Neural cell (in vitro differentiated cells): ENCODE measurements around the gene EXOC4. TPM values are rescaled to one million over a fixed set of nuclear protein-coding genes. Genes with fewer than 3 reads are reported as not detected.

Experiments
- H2AFZ ChIP-seq: fragments of 200-600, 300-800 bp; sonication (generic), shearing (Covaris generic); 2 replicates; pipeline ENCODE4 v1.6.0; 2014; ENCODE audit warnings: low read depth, mild to moderate bottlenecking, antibody characterized with exemption, low read length, moderate library complexity
- H3F3A ChIP-seq: fragments of 200-600 bp; shearing (Covaris generic); 2 replicates; pipeline ENCODE4 v1.6.1; 2016; ENCODE audit warnings: mild to moderate bottlenecking, moderate library complexity, mixed read lengths, antibody characterized with exemption, low read length; ENCODE audit not compliant: insufficient read depth, poor library complexity, severe bottlenecking
- H3K27ac ChIP-seq: fragments of 200-600, 300-800 bp; sonication (generic), shearing (Covaris generic); 2 replicates; pipeline ENCODE4 v1.5.1; 2014; ENCODE audit warnings: mild to moderate bottlenecking, low read length, moderate library complexity
- H3K27me3 ChIP-seq: fragments of 300-800, 200-600 bp; sonication (generic), shearing (Covaris generic); 2 replicates; pipeline ENCODE4 v1.6.0; 2014; ENCODE audit warnings: mild to moderate bottlenecking, low read depth, low read length, moderate library complexity; ENCODE audit not compliant: insufficient read depth
- H3K36me3 ChIP-seq: fragments of 300-800, 200-600 bp; sonication (generic), shearing (Covaris generic); 2 replicates; pipeline ENCODE4 v1.5.1; 2014; ENCODE audit warnings: mild to moderate bottlenecking, antibody characterized with exemption, low read length, moderate library complexity; ENCODE audit not compliant: insufficient read depth
- H3K4me2 ChIP-seq: fragments of 300-800, 200-600 bp; sonication (generic), shearing (Covaris generic); 2 replicates; pipeline ENCODE4 v1.6.0; 2014; ENCODE audit warnings: mild to moderate bottlenecking, low read length
- H3K4me3 ChIP-seq: fragments of 300-800, 200-600 bp; sonication (generic), shearing (Covaris generic); 2 replicates; pipeline ENCODE4 v1.5.1; 2014; ENCODE audit warnings: mild to moderate bottlenecking, low read length, moderate library complexity
- H3K79me2 ChIP-seq: fragments of 200-600 bp; shearing (Covaris generic); replicated peaks from 2 replicates; pipeline ENCODE4 v1.6.0; 2014; ENCODE audit warnings: mild to moderate bottlenecking, low read length, moderate library complexity; ENCODE audit not compliant: insufficient read depth
- H3K9ac ChIP-seq: fragments of 300-800, 200-600 bp; sonication (generic), shearing (Covaris generic); 2 replicates; pipeline ENCODE4 v1.6.1; 2016; ENCODE audit warnings: mild to moderate bottlenecking, low read length, mixed read lengths
- H3K9me2 ChIP-seq: fragments of 200-600 bp; shearing (Covaris generic); 2 replicates; pipeline ENCODE4 v1.6.1; 2016; ENCODE audit warnings: mild to moderate bottlenecking, low read length, mixed read lengths; ENCODE audit not compliant: insufficient read depth
- H3K9me3 ChIP-seq: fragments of 200-600, 300-800 bp; sonication (generic), shearing (Covaris generic); 2 replicates; pipeline ENCODE4 v1.6.1; 2016; ENCODE audit warnings: mild to moderate bottlenecking, mixed run types, low read length, moderate library complexity, mixed read lengths
- H4K20me1 ChIP-seq: fragments of 200-600 bp; shearing (Covaris generic); 2 replicates; pipeline ENCODE4 v1.6.1; 2016; ENCODE audit warnings: mild to moderate bottlenecking, mixed run types; ENCODE audit not compliant: insufficient read depth
- CTCF ChIP-seq: fragments of 450-650 bp; IDR thresholded peaks from 2 replicates; pipeline ENCODE4 v1.5.1; 2014; ENCODE audit warnings: antibody characterized with exemption, mild to moderate bottlenecking, moderate library complexity; ENCODE audit not compliant: poor library complexity, severe bottlenecking
- EP300 ChIP-seq: fragments of 450-650 bp; conservative IDR thresholded peaks from 2 replicates; pipeline ENCODE4 v1.6.1; 2014; ENCODE audit warnings: antibody characterized with exemption, mild to moderate bottlenecking, moderate library complexity; ENCODE audit not compliant: poor library complexity, severe bottlenecking
- EZH2 ChIP-seq: fragments of 200-600, 300-800 bp; shearing (Covaris generic), sonication (generic); IDR thresholded peaks from 2 replicates; pipeline ENCODE4 v1.6.1; 2014; ENCODE audit warnings: antibody characterized with exemption, low read length, borderline replicate concordance, mild to moderate bottlenecking; ENCODE audit not compliant: insufficient read depth, poor library complexity, severe bottlenecking
- MXI1 ChIP-seq: fragments of 450-650 bp; conservative IDR thresholded peaks from 2 replicates; pipeline ENCODE4 v1.6.1; 2014; ENCODE audit warnings: antibody characterized with exemption, mild to moderate bottlenecking; ENCODE audit not compliant: poor library complexity, severe bottlenecking
- POLR2AphosphoS5 ChIP-seq: IDR thresholded peaks from 2 replicates; pipeline ENCODE4 v1.6.1; 2012
- RAD21 ChIP-seq: fragments of 450-650 bp; conservative IDR thresholded peaks from 2 replicates; pipeline ENCODE4 v1.6.1; 2014; ENCODE audit warnings: antibody characterized with exemption, mild to moderate bottlenecking, moderate library complexity
- REST ChIP-seq: IDR thresholded peaks from 2 replicates; pipeline ENCODE4 v1.6.1; 2012; ENCODE audit warnings: borderline replicate concordance
- SMC3 ChIP-seq: fragments of 450-650 bp; conservative IDR thresholded peaks from 2 replicates; pipeline ENCODE4 v1.6.1; 2014; ENCODE audit warnings: antibody characterized with exemption, mild to moderate bottlenecking, moderate library complexity; ENCODE audit not compliant: poor library complexity
- TAF1 ChIP-seq: IDR thresholded peaks from 2 replicates; pipeline ENCODE4 v1.6.1; 2012; ENCODE audit warnings: low read depth
- polyA plus RNA-seq: library from polyadenylated mRNA; depleted of rRNA; stranded (reverse); fragments of >200 nt; gene quantifications from 2 replicates; pipeline ENCODE4 v1.2.3, GENCODE V29; 2014

Gene EXOC4
- polyA plus RNA-seq, 1 donor from 2014 or later: 36.5 TPM

- Histone ChIP-seq H4K20me1 (no peaks in the 10 kb centered on the region), H3K79me2 (no peaks in the 10 kb centered on the region), H3K4me3 (no peak overlapping the region), H3K27me3 (no peaks in the 10 kb centered on the region), H3K9me3 (no peaks in the 10 kb centered on the region), H3K27ac (peak overlapping the region; percentile 22), H3K4me2 (no peak overlapping the region), H3K36me3 (no peaks in the 10 kb centered on the region), H3K9me2 (no peaks in the 10 kb centered on the region), H2AFZ (no peak overlapping the region), H3F3A (no peaks in the 10 kb centered on the region), H3K9ac (no peak overlapping the region)
- TF ChIP-seq RAD21 (no peak), EZH2 (no peak), MXI1 (no peak), CTCF (no peak), REST (no peak)
Observed at GRCh38 chr7:133522501-133522900, 269.6 kb downstream of the EXOC4 start.

- TF ChIP-seq EZH2 (no peak), SMC3 (no peak), REST (no peak), RAD21 (no peak), CTCF (no peak), EP300 (no peak), TAF1 (no peak), POLR2AphosphoS5 (no peak), MXI1 (no peak)
- peaks cover under 1% of the 10 kb centered on the region for H3F3A ChIP-seq
- no peak overlapping the region for H3K9ac ChIP-seq
- H2AFZ ChIP-seq: no peak overlapping the region
- H3K9me3 ChIP-seq: no peaks in the 10 kb centered on the region
- H3K79me2 ChIP-seq: no peaks in the 10 kb centered on the region
- no peak overlapping the region for H3K27ac ChIP-seq
- no peaks in the 10 kb centered on the region for H3K36me3 ChIP-seq
- H3K4me3 ChIP-seq: no peak overlapping the region
- no peaks in the 10 kb centered on the region for H4K20me1 ChIP-seq
- no peak overlapping the region for H3K4me2 ChIP-seq
- H3K9me2 ChIP-seq: no peaks in the 10 kb centered on the region
- H3K27me3 ChIP-seq: no peaks in the 10 kb centered on the region
Observed at GRCh38 chr7:133528796-133529195, 275.9 kb downstream of the EXOC4 start.
